ENCODE data around the gene PPP1R37. TPM values are rescaled to one million over a fixed set of nuclear protein-coding genes. Genes with fewer than 3 reads are reported as not detected.

PPP1R37 gene
- 19.4 and 20.0 TPM in 2 replicates for total RNA-seq (2014; rRNA removed; shearing (Covaris generic))

GRCh38 chr19:45092747-45093678, at the start of gene PPP1R37:
PPP1R37 (plus strand) TSS chr19:45093179; CDS start chr19:45093326, 147 bp downstream.
- Histone ChIP-seq H3K4me1 (no peaks in the 10 kb centered on the region; the same call in 1 of the 2 replicates), H3K36me3 (peaks cover 4% of the 10 kb centered on the region; the same call in 1 of the 2 replicates), H3K27ac (peak within 1 kb of the TSS; percentile 92), H3K4me3 (peak within 1 kb of the TSS; percentile 86), H3K9me3 (replicated peaks) (no peaks in the 10 kb centered on the region), H3K27me3 (no peaks in the 10 kb centered on the region)
- peak; percentile 95 to 96 for DNase-seq

DNA sequence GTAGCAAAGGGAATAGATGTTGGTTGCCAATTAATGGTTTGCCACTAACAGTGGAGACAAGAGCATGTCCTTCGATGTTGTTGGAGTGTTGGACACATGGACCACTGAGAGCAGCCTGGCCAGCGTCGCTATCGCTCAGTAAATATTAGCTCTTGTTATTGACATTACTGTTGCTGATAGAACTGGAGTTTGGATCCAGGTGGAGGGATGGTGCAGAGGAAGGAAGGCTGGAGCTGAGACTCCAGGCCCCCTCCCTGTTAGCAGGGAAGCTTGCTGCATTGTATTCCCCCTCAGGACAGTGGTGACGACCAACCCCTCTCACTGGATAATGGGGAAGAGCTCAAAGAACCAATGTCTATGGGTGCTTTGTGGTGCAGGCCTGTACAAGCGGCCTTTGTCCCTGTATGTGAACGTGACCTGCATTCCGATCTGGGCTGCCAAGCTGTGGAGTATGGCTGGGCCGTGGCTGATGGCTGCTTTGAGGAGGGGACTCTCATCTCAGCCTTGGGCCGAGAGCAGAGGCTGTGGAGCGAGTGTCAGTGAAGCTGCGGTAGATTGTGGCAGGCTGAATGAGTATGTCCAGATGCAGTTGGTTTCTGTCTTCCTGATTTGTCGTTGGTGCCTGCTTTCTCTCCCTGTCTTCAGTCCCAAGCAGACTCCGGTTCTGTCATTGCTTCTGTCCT, 47.2 kb upstream of the PPP1R37 start:
- Histone ChIP-seq H3K4me1 (peaks cover 5% of the 10 kb centered on the region; the same call in 1 of the 2 replicates), H3K27me3 (no peaks in the 10 kb centered on the region), H3K36me3 (peaks cover 52% of the 10 kb centered on the region), H3K27ac (no peak overlapping the region), H3K9me3 (replicated peaks) (no peaks in the 10 kb centered on the region), H3K4me3 (no peak overlapping the region)
- no peak for DNase-seq

DNA sequence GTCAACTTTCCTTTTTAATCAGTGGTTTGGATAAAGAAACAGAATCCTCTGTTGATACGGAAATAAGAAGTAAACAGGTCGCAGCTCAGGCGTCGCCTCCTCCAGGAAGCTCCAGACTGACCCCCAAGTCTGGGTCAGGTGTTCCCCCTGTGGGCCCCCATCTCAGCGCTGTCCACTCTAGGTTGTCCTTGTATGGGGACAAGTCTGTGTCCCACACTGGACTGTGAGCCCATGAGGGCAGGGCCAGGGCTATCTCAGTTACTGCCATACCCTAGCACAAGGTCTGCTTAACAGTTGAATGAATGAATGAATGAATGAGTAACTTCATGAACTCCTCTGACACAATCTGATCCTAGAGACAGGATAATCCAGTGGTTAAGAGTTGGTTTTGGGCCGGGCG, 46.6 kb upstream of the PPP1R37 start:
- DNase-seq: no peak

GRCh38 chr19:45047188-45047797, 45.7 kb upstream of the PPP1R37 start:
- H3K4me3 ChIP-seq: no peak overlapping the region
- DNase-seq: peak in 1 of 2 experiments; percentile 37

More for the DNA sequence above, 46.6 kb upstream of the PPP1R37 start:
- Histone ChIP-seq H3K4me1 (peaks cover 5% of the 10 kb centered on the region; the same call in 1 of the 2 replicates), H3K27ac (no peak overlapping the region), H3K9me3 (replicated peaks) (no peaks in the 10 kb centered on the region), H3K27me3 (no peaks in the 10 kb centered on the region), H3K36me3 (peaks cover 48% of the 10 kb centered on the region), H3K4me3 (no peak overlapping the region)

GRCh38 chr19:45049073-45049736, 43.8 kb upstream of the PPP1R37 start:
- H3K27ac ChIP-seq: no peak overlapping the region
- H3K4me1 ChIP-seq: peaks cover 5% of the 10 kb centered on the region; the same call in 1 of the 2 replicates
- H3K27me3 ChIP-seq: no peaks in the 10 kb centered on the region
- H3K36me3 ChIP-seq: peaks cover 35% of the 10 kb centered on the region
- no peaks in the 10 kb centered on the region for H3K9me3 ChIP-seq (replicated peaks)
- H3K4me3 ChIP-seq: no peak overlapping the region
- DNase-seq: no peak

More at GRCh38 chr19:45047188-45047797, 45.7 kb upstream of the PPP1R37 start:
- Histone ChIP-seq H3K4me1 (peaks cover 5% of the 10 kb centered on the region; the same call in 1 of the 2 replicates), H3K27me3 (no peaks in the 10 kb centered on the region), H3K36me3 (peaks cover 39% of the 10 kb centered on the region), H3K9me3 (replicated peaks) (no peaks in the 10 kb centered on the region), H3K27ac (0 out of 2 replicates have a peak overlapping the region, but pooled peaks have one; percentile 14)

- H3K27me3 ChIP-seq: no peaks in the 10 kb centered on the region
- peaks cover 33% of the 10 kb centered on the region for H3K36me3 ChIP-seq
- H3K4me1 ChIP-seq: peaks cover 5% of the 10 kb centered on the region; the same call in 1 of the 2 replicates
- DNase-seq: no peak
- H3K27ac ChIP-seq: no peak overlapping the region
- no peaks in the 10 kb centered on the region for H3K9me3 ChIP-seq (replicated peaks)
- no peak overlapping the region for H3K4me3 ChIP-seq
Measured at GRCh38 chr19:45050036-45050435, 42.9 kb upstream of the PPP1R37 start.

DNA sequence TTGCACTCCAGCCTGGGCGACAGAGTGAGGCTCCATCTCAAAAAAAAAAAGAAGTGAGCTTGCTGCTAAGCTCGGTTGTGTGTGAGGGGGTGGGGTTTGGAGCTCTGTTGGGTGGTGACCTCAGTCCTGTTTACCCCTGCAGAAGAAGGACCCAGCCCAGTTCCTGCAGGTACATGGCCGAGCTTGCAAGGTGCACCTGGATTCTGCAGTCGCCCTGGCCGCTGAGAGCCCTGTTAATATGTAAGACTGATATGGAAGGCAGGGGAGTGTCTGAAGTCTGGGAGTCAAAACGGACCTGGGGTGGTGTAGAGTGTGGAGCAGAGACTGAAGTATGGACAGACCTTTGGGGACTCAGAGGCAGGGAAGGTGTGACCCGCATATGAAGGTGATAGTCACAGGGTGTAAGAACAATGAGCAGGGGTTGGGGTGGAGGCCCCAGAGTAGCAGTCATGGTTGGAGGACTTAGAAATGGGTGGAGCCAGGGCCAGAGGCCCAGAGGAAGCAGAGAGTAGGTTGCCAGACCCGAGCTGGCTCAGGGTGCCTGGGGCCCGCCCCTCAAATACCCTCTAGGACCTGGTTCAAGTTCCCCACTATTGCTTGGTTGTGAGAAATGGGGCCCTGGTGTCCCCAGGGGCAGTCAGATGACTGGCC, 40.9 kb upstream of the PPP1R37 start:
- DNase-seq: no peak
- Histone ChIP-seq H3K27ac (no peak overlapping the region), H3K9me3 (replicated peaks) (no peaks in the 10 kb centered on the region), H3K4me1 (peaks cover under 1% of the 10 kb centered on the region; the same call in 1 of the 2 replicates), H3K27me3 (no peaks in the 10 kb centered on the region), H3K4me3 (no peak overlapping the region), H3K36me3 (peaks cover 32% of the 10 kb centered on the region)

DNA sequence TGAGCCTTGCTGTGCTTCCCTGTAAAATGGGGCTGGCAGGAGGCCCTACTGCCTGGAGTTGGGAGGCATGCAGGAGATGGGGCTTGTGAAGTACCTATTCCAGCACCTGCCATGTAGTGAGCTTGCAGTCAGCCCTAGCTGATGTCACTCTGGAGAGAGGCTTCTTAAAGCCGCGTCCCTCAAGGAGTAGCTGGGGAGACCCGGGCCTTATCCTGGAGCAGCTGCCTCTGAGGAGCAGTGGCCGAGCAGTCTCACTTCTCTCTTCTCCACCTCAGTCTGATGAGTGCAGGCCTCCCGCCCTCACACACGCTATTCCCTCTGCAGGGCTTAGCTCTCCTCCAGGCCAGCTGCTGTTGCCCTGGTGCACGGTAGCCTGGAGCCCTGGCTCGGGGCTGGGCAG, 36.1 kb upstream of the PPP1R37 start:
- Histone ChIP-seq H3K4me1 (no peaks in the 10 kb centered on the region), H3K4me3 (no peak overlapping the region), H3K36me3 (peaks cover 70% of the 10 kb centered on the region), H3K27ac (no peak overlapping the region), H3K9me3 (replicated peaks) (no peaks in the 10 kb centered on the region), H3K27me3 (no peaks in the 10 kb centered on the region)
- no peak for DNase-seq

GRCh38 chr19:45057444-45057843, 35.5 kb upstream of the PPP1R37 start:
- no peak for DNase-seq
- Histone ChIP-seq H3K4me3 (no peak overlapping the region), H3K4me1 (no peaks in the 10 kb centered on the region), H3K36me3 (peaks cover 76% of the 10 kb centered on the region), H3K9me3 (replicated peaks) (no peaks in the 10 kb centered on the region), H3K27me3 (no peaks in the 10 kb centered on the region), H3K27ac (no peak overlapping the region)

- peaks cover 76% of the 10 kb centered on the region for H3K36me3 ChIP-seq
Measured at GRCh38 chr19:45058622-45059159, 34.3 kb upstream of the PPP1R37 start.

GRCh38 chr19:45059258-45059965, 33.6 kb upstream of the PPP1R37 start:
- Histone ChIP-seq H3K4me3 (no peak overlapping the region), H3K27ac (no peak overlapping the region), H3K27me3 (no peaks in the 10 kb centered on the region), H3K9me3 (replicated peaks) (no peaks in the 10 kb centered on the region), H3K36me3 (peaks cover 72% of the 10 kb centered on the region), H3K4me1 (no peaks in the 10 kb centered on the region)
- peak; percentile 82 to 91 for DNase-seq

More at GRCh38 chr19:45058622-45059159, 34.3 kb upstream of the PPP1R37 start:
- Histone ChIP-seq H3K27me3 (no peaks in the 10 kb centered on the region), H3K4me3 (no peak overlapping the region), H3K9me3 (replicated peaks) (no peaks in the 10 kb centered on the region), H3K4me1 (no peaks in the 10 kb centered on the region), H3K27ac (no peak overlapping the region)
- no peak for DNase-seq

DNA sequence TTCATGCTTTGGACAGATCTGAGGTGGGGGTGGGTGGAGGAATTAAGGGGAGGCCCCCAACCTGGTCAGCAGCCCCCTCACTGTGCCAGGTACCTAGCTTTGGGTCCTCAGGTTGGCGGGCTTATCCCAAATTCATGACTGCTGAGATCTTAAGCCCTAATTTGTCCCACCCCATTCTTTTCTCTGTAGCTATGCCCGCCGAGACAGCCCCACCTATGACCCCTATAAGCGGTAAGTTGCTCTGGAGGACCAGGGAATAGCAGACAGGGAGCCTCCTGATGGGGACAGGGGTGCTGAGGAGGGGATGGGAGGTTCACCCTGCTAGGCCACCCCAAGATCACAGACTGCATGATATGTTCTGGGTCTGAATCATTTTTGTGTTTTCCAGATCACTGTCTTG, 31.0 kb upstream of the PPP1R37 start:
- DNase-seq: no peak
- no peak overlapping the region for H3K27ac ChIP-seq
- H3K27me3 ChIP-seq: no peaks in the 10 kb centered on the region
- H3K4me3 ChIP-seq: no peak overlapping the region
- peaks cover 65% of the 10 kb centered on the region for H3K36me3 ChIP-seq
- no peaks in the 10 kb centered on the region for H3K4me1 ChIP-seq
- H3K9me3 ChIP-seq (replicated peaks): no peaks in the 10 kb centered on the region

Data from SJCRH30 (cell line).